ENCODE data around the gene MBTPS2. TPM values are rescaled to one million over a fixed set of nuclear protein-coding genes. Genes with fewer than 3 reads are reported as not detected.

MBTPS2 gene
- total and polyA plus RNA-seq, 9 of the 15 experiments (the other 6 are each of a cell fraction or from before 2014, with no cell fraction given), result 2.3 to 18.7 (median 4.0) TPM

DNA sequence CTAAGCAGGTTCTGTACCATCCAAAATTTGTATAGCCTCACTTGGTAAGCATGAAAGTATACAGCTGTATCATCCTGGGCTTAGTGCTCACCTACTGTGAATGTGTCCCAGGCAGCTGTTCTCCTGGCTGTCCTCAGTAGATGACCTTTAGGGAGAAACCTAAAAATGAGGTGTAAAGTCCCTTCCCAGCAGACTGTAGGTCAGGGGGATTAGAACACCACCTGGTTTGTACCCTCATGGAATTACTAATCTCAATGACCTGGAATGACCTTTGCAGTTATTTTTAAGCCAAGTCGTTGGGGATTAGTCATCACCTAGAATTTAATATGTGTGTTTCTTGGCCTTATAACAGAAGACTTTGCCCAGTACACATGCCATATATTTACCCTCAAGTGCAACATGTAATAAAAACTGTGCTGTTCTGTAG lies 39.1 kb upstream of the MBTPS2 start (continued):
- TF ChIP-seq ZBTB7A (IDR thresholded peaks at IDR 0.05; ENCODE audit: borderline replicate concordance, control insufficient read depth, low read depth, low read length), result no peak

- BruUV-seq (replicated peaks), result no TSS peak
- ATAC-seq (no peak), DNase-seq (ENCODE audit: extremely low read depth in 1 of 4, low spot score in 3 of 4) (no peak), FAIRE-seq (no peak)
- WGBS (ENCODE audit: insufficient coverage, low coverage, missing lambda C conversion rate), result 14% methylated on average over 2 of the region's 7 CpGs
- intact Hi-C loops (cut with micrococcal nuclease) (no loop called here), in situ Hi-C loops (cut with MboI) (no loop called here)
- Histone ChIP-seq H3K9me3 (replicated peaks; ENCODE audit: control insufficient read depth, insufficient read depth, low read depth, low read length) (no peaks in the 10 kb centered on the region), H3K79me2 (ENCODE audit: control insufficient read depth, insufficient read depth, low read length) (no peaks in the 10 kb centered on the region), H3K9ac (ENCODE audit: insufficient read depth in 1 of 2, low read depth in 2 of 2, low read length in 2 of 2) (no peak overlapping the region), H3K27me3 (ENCODE audit: control insufficient read depth in 2 of 2, insufficient read depth in 2 of 2, low read length in 2 of 2) (no peaks in the 10 kb centered on the region), H3K27ac (ENCODE audit: extremely low read depth, low read depth, low read length) (no peak overlapping the region), H2AFZ (ENCODE audit: low read depth, low read length) (no peak overlapping the region), H3K9me1 (ENCODE audit: control insufficient read depth, insufficient read depth, low read length) (no peaks in the 10 kb centered on the region), H4K20me1 (replicated peaks; ENCODE audit: control insufficient read depth, insufficient read depth, low read length) (no peaks in the 10 kb centered on the region), H3K4me2 (ENCODE audit: insufficient read depth, low read length) (no peak overlapping the region), H3K36me3 (ENCODE audit: control insufficient read depth, insufficient read depth, low read length) (no peaks in the 10 kb centered on the region), H3K4me3 (no peak overlapping the region), H3K4me1 (replicated peaks in 1 of 2; ENCODE audit: control insufficient read depth in 2 of 2, insufficient read depth in 2 of 2, low read length in 2 of 2) (no peaks in the 10 kb centered on the region)
- TF ChIP-seq HDGF (IDR thresholded peaks at IDR 0.05), result no peak
- TF ChIP-seq TGIF2 (CRISPR knock-in tag; IDR thresholded peaks at IDR 0.05), result no peak
- no peak for TF ChIP-seq KLF16 (IDR thresholded peaks at IDR 0.05)
- TF ChIP-seq SIX5 (IDR thresholded peaks at IDR 0.05; ENCODE audit: borderline replicate concordance in 1 of 2, insufficient read depth in 1 of 2, low read depth in 1 of 2, low read length in 2 of 2), result no peak
- TF ChIP-seq, protein P1, sequence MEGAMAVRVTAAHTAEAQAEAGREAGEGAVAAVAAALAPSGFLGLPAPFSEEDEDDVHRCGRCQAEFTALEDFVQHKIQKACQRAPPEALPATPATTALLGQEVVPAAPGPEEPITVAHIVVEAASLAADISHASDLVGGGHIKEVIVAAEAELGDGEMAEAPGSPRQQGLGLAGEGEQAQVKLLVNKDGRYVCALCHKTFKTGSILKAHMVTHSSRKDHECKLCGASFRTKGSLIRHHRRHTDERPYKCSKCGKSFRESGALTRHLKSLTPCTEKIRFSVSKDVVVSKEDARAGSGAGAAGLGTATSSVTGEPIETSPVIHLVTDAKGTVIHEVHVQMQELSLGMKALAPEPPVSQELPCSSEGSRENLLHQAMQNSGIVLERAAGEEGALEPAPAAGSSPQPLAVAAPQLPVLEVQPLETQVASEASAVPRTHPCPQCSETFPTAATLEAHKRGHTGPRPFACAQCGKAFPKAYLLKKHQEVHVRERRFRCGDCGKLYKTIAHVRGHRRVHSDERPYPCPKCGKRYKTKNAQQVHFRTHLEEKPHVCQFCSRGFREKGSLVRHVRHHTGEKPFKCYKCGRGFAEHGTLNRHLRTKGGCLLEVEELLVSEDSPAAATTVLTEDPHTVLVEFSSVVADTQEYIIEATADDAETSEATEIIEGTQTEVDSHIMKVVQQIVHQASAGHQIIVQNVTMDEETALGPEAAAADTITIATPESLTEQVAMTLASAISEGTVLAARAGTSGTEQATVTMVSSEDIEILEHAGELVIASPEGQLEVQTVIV (CRISPR knock-in tag; IDR thresholded peaks at IDR 0.05; ENCODE audit: borderline replicate concordance), result no peak
- no peak for TF ChIP-seq ZBTB1 (CRISPR knock-in tag; IDR thresholded peaks at IDR 0.05; ENCODE audit: borderline replicate concordance, low read depth)
- TF ChIP-seq ZNF561 (CRISPR knock-in tag; conservative IDR thresholded peaks at IDR 0.05), result no peak
- no peak for TF ChIP-seq TBP (optimal IDR thresholded peaks at IDR 0.05; ENCODE audit: low read depth, low read length)
- no peak for TF ChIP-seq ERF (CRISPR knock-in tag; IDR thresholded peaks at IDR 0.05)
- no peak for TF ChIP-seq ZNF184 (CRISPR knock-in tag; IDR thresholded peaks at IDR 0.05)
- no peak for TF ChIP-seq NR1H2 (CRISPR knock-in tag; IDR thresholded peaks at IDR 0.05)
- TF ChIP-seq POLR3G (IDR thresholded peaks at IDR 0.05; ENCODE audit: extremely low read depth, insufficient read length, insufficient replicate concordance), result no peak
- ChIA-PET POLR2A (interaction anchor here (0.6 kb wide), 1 partner anchor 201 kb away, joined by 3 read pairs; no protein-coding TSS in a partner anchor), CTCF (ENCODE audit: low intra/inter-chr PET ratio) (no interaction called here)
These were observed 37.3 kb upstream of the MBTPS2 start for GRCh38 chrX:21802054-21802670.

All from K562 (cell line).